Activated naive CD8-positive, alpha-beta T cell treated with anti-CD3 and anti-CD28 coated beads, Interleukin-2, amount 10 ng/mL, durations not matched to agents 7 days and 5 days (primary cell): ENCODE data around the gene SLFN14. TPM values are rescaled to one million over a fixed set of nuclear protein-coding genes. Genes with fewer than 3 reads are reported as not detected.
A peak's percentile ranks its signal among the peaks of the same experiment; 100 is the strongest.

Experiments used
- ATAC-seq: fragments of 150-1000 bp; cut with Tn5 transposase; one replicate; pipeline ENCODE4 v1.10.0; 2021; ENCODE audit warnings: low read depth, moderate library complexity
- POLR2A ChIA-PET: fragments of 350-600 bp; sonication (Branson Sonifier 250); formaldehyde crosslinking; loops from one replicate; lab custom pipeline; 2021; ENCODE audit warnings: antibody characterized with exemption; lab: Charles Lee
- DNase-seq: peaks from one replicate; pipeline ENCODE4 v3.0.0; 2021
- H3K27ac Mint-ChIP-seq: one replicate; pipeline ENCODE4 v1.8.0; 2022; ENCODE audit warnings: mild to moderate bottlenecking, mixed read lengths
- H3K27me3 Mint-ChIP-seq: one replicate; pipeline ENCODE4 v1.8.0; 2022; ENCODE audit warnings: mild to moderate bottlenecking, moderate library complexity, mixed read lengths
- H3K36me3 Mint-ChIP-seq: one replicate; pipeline ENCODE4 v1.8.0; 2021; ENCODE audit warnings: mild to moderate bottlenecking, mixed read lengths
- H3K4me1 Mint-ChIP-seq: one replicate; pipeline ENCODE4 v1.8.0; 2021; ENCODE audit warnings: mixed read lengths
- H3K4me3 Mint-ChIP-seq: one replicate; pipeline ENCODE4 v1.8.0; 2022; ENCODE audit warnings: mild to moderate bottlenecking, moderate library complexity, mixed read lengths
- H3K9me3 Mint-ChIP-seq: one replicate; pipeline ENCODE4 v1.8.0; 2021; ENCODE audit warnings: mixed read lengths
- total RNA-seq, 2 experiments: library from RNA; stranded (reverse); gene quantifications; one replicate each; pipeline ENCODE4 v1.2.3, GENCODE V29; 2021

Gene SLFN14
- total RNA-seq, 2 experiments from 2014 or later = not detected

DNA sequence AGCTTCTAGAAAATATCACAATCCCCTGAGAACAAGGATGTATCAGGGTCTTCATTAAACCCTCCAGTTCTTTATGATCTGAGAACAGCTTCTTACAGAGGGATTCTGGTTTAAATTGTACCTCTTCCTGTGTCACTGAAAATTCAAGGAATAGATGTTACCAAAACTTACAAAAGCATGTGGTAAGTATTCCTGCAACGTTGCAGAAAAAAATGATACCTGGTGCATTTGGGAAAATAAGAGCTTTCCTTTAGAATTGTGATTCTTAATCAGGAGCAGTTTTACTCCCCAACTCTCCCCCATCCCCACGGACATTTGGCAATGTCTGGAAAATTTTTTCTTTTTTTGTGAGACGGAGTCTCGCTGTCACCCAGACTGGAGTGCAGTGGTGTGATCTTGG is 7.3 kb downstream of the SLFN14 start:
- H3K4me3 Mint-ChIP-seq = no peak overlapping the region
- no peak for ATAC-seq
- H3K27me3 Mint-ChIP-seq = peaks cover 9% of the 10 kb centered on the region
- H3K9me3 Mint-ChIP-seq = no peaks in the 10 kb centered on the region
- no peak overlapping the region for H3K27ac Mint-ChIP-seq
- no peaks in the 10 kb centered on the region for H3K4me1 Mint-ChIP-seq
- no peak for DNase-seq
- POLR2A ChIA-PET = no interaction called here
- no peaks in the 10 kb centered on the region for H3K36me3 Mint-ChIP-seq

DNA sequence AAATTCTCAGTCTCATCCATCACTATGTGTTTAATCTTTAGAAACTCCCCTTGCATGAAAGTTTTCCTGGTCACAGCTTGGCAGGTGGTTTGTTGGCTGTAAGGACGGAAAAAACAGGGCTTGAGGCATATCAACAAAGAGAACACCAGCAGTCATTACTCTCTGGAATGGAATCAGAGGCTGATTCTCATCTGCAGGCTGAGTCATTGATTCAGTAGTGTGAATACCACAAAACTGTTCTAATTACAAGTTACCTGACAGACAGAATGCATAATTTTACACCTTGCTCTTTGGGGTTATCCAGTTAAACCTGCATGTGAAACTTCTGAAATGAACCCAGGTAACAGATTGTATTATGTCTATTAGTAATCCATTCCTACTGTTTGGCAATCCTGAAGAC is 11.6 kb downstream of the SLFN14 start:
- H3K27ac Mint-ChIP-seq = no peak overlapping the region

DNA sequence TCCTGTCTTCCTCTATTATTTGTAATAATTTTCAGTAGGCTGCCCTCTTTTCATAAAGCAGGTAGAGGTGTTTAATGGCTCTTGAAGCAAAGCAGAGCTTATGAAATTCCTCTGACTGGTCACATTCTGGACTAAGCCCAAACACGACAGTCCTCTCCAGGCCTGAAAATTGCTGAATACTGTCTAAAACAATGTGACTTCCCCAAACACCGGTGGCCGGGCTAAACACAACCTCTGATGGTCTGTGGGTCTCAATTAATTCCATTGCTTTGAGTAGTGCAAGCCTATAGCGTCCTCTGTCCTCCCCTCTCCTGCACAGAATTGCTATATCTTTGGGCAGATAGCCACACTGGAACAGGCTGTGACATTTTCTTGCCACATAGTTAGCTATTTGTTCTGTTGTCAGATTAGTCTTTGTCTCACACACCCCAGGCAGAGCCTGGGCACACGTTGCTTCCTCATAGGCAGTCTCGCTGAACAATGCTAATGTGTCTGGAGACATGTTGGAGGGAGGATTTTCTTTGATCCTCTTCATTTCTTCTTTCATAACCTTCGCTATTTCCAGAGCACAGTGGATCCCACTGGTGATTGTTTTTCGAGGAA is 12.3 kb downstream of the SLFN14 start:
- Mint-ChIP-seq H3K4me3 (no peak overlapping the region), H3K9me3 (no peaks in the 10 kb centered on the region), H3K27me3 (no peaks in the 10 kb centered on the region), H3K4me1 (peaks cover 16% of the 10 kb centered on the region), H3K27ac (no peak overlapping the region), H3K36me3 (peaks cover 6% of the 10 kb centered on the region)
- no peak for ATAC-seq
- POLR2A ChIA-PET = interaction anchor here (0.5 to 1.3 kb wide), 2 partner anchors 15 to 235 kb away, joined by 3 read pairs; no protein-coding TSS in a partner anchor
- DNase-seq = no peak

More for the DNA sequence above, 11.6 kb downstream of the SLFN14 start:
- H3K9me3 Mint-ChIP-seq = no peaks in the 10 kb centered on the region
- POLR2A ChIA-PET = interaction anchor here (0.7 kb wide), 1 partner anchor 11 kb away, joined by 3 read pairs; the partner anchor contains the start of gene SLFN12L
- no peak overlapping the region for H3K4me3 Mint-ChIP-seq
- ATAC-seq = no peak
- H3K27me3 Mint-ChIP-seq = no peaks in the 10 kb centered on the region
- DNase-seq = no peak
- peaks cover 5% of the 10 kb centered on the region for H3K36me3 Mint-ChIP-seq
- peaks cover 11% of the 10 kb centered on the region for H3K4me1 Mint-ChIP-seq

DNA sequence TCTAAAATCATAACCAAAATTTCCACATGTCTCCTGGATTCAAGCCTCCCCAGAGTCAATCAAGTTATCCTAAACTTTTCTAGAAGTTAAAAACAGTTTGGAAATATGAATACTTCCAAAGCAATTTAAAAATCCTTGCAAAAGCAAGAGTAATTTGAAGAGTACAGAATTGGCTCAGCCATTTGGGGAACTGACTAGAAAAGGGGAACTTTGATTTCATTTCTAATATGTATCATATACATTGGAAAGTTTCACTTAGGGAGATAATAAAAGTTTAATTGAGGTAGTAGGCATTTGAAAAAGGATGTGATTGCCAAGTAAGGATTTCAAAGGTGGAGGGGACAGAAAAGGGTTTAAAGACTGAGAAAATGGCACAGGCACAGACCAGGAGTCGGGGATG is 14.1 kb downstream of the SLFN14 start:
- H3K27ac Mint-ChIP-seq = no peak overlapping the region
- no peak for DNase-seq
- no peaks in the 10 kb centered on the region for H3K9me3 Mint-ChIP-seq
- peaks cover 24% of the 10 kb centered on the region for H3K4me1 Mint-ChIP-seq
- peaks cover 7% of the 10 kb centered on the region for H3K36me3 Mint-ChIP-seq
- ATAC-seq = no peak
- POLR2A ChIA-PET = no interaction called here
- no peaks in the 10 kb centered on the region for H3K27me3 Mint-ChIP-seq
- no peak overlapping the region for H3K4me3 Mint-ChIP-seq

DNA sequence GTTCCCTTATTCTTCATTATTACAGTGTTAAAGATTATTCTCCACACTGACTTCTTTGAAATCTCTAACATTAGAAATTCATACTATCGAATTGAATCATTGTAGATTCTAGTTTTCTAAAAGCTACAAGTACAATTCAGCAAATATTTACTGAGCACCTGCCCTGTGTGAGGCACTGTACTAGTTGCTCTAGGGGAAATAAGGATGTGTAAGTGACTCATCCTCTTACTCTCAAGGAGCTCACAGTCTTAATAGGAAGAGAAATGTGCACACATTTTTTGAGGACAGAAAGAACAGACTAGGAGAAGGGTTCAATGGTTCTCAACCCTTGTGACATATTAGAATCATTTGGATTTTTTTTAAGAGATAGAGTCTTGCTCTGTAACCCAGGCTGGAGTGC is 15.5 kb downstream of the SLFN14 start:
- Mint-ChIP-seq H3K9me3 (no peaks in the 10 kb centered on the region), H3K27me3 (no peaks in the 10 kb centered on the region), H3K4me3 (no peak overlapping the region), H3K27ac (no peak overlapping the region), H3K36me3 (peaks cover 7% of the 10 kb centered on the region), H3K4me1 (peaks cover 34% of the 10 kb centered on the region)
- no peak for DNase-seq
- POLR2A ChIA-PET = interaction anchor here (0.7 to 0.9 kb wide), 2 partner anchors 9 to 41 kb away, joined by 3 read pairs; no protein-coding TSS in a partner anchor
- no peak for ATAC-seq

DNA sequence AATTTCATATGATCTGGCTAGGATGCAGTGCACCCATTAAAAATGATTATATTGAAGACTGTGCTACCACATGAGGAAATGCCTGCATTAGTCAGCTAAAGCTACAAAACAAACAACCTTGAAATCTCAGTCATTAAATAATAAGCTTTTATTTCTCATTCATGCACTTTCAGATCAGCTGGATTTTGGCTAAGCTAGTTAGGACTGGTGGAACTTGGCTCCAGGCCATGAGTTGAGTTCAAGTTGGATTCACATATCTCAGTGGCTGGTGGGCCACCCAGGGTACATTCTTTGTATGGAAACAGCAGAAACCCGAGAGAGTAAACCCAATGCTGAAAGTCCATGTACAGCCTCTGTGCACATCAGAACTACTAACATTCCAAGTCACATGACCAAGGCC is 16.8 kb downstream of the SLFN14 start:
- Mint-ChIP-seq H3K27me3 (no peaks in the 10 kb centered on the region), H3K36me3 (peaks cover 7% of the 10 kb centered on the region), H3K9me3 (no peaks in the 10 kb centered on the region), H3K27ac (no peak overlapping the region), H3K4me1 (peaks cover 46% of the 10 kb centered on the region), H3K4me3 (no peak overlapping the region)
- DNase-seq (no peak), ATAC-seq (no peak)
- POLR2A ChIA-PET = no interaction called here

DNA sequence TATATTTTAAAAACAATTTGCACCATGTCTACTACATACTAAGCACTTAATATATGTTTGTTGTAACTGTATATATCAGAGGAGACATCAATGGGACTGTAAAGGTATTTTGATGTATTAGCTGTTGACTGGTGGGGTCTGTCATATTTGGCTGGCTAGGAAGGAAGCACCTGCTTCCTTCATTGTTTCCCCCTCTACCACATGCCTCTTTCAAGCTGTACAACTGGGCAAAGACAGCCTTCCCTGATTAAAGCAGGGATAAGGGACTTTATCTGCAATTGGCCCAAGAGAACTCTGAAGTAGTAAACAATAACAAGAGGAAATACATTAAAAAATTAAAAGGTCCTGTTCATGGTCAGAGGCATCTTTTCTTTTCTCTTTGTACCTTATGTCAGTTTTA is 17.6 kb downstream of the SLFN14 start:
- Mint-ChIP-seq H3K27me3 (no peaks in the 10 kb centered on the region), H3K4me3 (peak overlapping the region; percentile 6), H3K9me3 (no peaks in the 10 kb centered on the region), H3K36me3 (peaks cover 7% of the 10 kb centered on the region), H3K27ac (no peak overlapping the region), H3K4me1 (peaks cover 54% of the 10 kb centered on the region)
- no peak for DNase-seq
- POLR2A ChIA-PET = interaction anchor here (1.0 to 1.7 kb wide), 2 partner anchors 36 to 266 kb away, joined by 4 to 10 read pairs; partner anchors contain the start of genes PEX12 and TAF15
- no peak for ATAC-seq

DNA sequence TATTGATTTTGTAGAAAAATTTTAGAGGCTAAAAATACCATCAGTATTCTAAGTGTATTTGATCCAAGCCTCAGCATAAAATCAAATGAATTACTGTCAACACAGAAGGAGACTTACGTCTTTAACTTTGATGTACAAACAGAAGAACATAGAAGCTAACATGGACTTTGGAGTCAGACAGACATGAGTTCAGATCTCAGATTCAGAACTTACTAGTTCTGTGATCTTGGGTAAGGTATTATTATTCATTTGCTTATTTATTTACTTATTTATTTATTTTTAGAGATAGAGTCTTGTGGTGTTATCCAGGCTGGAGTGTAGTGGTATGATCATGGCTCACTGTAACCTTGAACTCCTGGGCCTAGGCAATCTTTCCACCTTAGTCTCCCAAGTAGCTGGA is 19.2 kb downstream of the SLFN14 start:
- H3K27ac Mint-ChIP-seq = peak overlapping the region; percentile 99
- peaks cover 15% of the 10 kb centered on the region for H3K36me3 Mint-ChIP-seq
- no peaks in the 10 kb centered on the region for H3K9me3 Mint-ChIP-seq
- no peaks in the 10 kb centered on the region for H3K27me3 Mint-ChIP-seq
- DNase-seq (no peak), ATAC-seq (no peak)
- POLR2A ChIA-PET = interaction anchor here (1.3 to 2.6 kb wide), 3 partner anchors 37 to 400 kb away, joined by 3 to 10 read pairs (median 6); partner anchors contain the start of genes PEX12 and SLFN5
- peaks cover 51% of the 10 kb centered on the region for H3K4me1 Mint-ChIP-seq
- H3K4me3 Mint-ChIP-seq = peak overlapping the region; percentile 94

DNA sequence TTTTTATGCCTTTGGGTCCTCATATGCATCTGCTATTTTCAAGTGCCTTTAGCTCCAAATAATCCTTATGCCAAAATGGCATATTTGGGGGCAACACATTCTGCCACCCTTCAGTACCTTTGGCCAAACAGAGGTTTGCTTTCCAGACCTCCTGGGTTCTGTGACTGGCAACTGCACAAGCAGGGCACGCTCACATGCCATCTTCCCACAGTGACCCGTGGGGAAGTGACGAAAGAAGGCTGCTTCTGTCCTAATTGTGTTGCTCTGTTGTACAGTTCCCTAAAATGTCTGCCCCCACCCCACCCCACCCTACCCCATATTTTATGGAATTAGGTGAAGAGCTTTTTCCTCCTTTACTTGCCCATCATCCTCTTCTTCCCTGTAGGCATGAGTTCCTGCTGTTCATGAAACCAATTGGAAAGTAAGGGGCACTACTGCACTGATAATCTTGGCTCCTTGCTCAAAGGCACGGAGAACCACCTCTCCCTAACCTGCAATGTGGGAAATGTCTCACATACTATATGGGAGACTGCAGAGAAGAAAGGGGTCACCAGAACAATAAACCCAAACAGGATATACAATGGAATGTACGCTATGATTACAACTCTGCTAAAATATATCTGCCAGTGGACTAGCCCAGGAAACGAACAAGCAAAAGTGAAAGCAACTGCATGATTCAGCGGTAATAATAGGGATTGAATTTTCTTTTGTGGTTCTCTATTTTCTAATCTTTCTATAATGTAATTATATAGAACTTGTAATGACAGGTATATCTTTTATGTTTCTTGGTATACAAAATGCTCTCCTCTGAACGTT is 19.8 kb downstream of the SLFN14 start:
- ATAC-seq (peak; percentile 30), DNase-seq (peak; percentile 46)
- peak overlapping the region; percentile 94 for H3K4me3 Mint-ChIP-seq
- H3K36me3 Mint-ChIP-seq = peaks cover 20% of the 10 kb centered on the region
- H3K9me3 Mint-ChIP-seq = no peaks in the 10 kb centered on the region
- POLR2A ChIA-PET = interaction anchor here (1.0 to 2.6 kb wide), 5 partner anchors 38 to 399 kb away, joined by 3 to 10 read pairs (median 5); partner anchors contain the start of genes PEX12 and SLFN5
- peaks cover 51% of the 10 kb centered on the region for H3K4me1 Mint-ChIP-seq
- no peaks in the 10 kb centered on the region for H3K27me3 Mint-ChIP-seq
- peak overlapping the region; percentile 99 for H3K27ac Mint-ChIP-seq

DNA sequence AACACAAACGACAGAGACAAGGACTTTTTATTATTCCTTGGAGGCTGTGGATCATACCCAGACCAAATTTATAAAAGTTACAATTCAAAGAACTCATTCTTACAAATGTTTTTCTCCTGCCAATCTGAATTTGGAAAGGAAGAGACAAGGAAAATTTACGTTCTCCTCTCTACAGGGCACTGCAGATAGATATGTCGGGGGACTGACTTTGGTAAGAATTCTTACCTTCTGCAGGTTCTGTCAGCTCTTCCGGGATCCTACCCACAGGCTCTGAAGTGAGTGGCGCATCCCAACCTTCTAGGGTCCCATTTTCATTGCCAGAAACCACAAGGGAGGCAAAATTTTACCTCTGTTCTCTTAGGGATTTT is 21.0 kb downstream of the SLFN14 start:
- Mint-ChIP-seq H3K9me3 (no peaks in the 10 kb centered on the region), H3K27me3 (no peaks in the 10 kb centered on the region), H3K27ac (peak overlapping the region; percentile 99), H3K4me1 (peaks cover 49% of the 10 kb centered on the region), H3K4me3 (peak overlapping the region; percentile 94), H3K36me3 (peaks cover 26% of the 10 kb centered on the region)
- ATAC-seq (no peak), DNase-seq (no peak)
- POLR2A ChIA-PET = interaction anchor here (0.7 to 7.2 kb wide), 9 partner anchors 17 to 369 kb away, joined by 3 to 172 read pairs (median 7); partner anchors contain the start of genes PEX12 and SLFN5

DNA sequence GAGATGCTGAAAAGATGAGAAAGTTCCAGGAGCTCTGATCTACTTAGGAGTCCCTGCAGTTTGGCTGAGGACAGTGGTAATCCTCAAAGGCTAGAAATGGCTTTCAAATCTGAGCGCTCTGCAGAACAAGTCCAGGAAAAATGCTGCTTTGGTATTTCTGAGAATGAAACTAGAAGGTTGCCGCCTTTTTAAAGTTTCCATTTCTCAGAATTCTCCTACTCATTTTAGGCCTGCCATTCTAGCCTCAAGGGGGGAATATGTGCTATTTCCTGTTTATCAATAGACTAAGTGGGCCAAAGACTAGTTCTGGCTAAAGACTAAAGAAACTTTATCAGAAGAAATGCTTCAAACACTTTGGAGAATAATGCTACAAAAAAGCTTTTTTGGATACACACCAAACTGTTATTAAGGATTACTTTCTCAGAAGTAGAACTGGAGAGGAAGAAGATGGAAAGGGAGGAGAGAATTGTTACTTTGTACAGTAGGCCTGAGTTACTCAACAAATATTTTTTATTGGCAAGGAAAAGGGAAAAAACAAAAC is 22.9 kb downstream of the SLFN14 start, which contains the start of gene SLFN12L:
TSS of gene SLFN12L (minus strand) at position 78 of the 541 bp plus-strand sequence. CDS start 15,314 bp downstream, outside the sequence.
- peak; percentile 70 for ATAC-seq
- Mint-ChIP-seq H3K4me1 (peaks cover 44% of the 10 kb centered on the region), H3K9me3 (no peaks in the 10 kb centered on the region)

DNA sequence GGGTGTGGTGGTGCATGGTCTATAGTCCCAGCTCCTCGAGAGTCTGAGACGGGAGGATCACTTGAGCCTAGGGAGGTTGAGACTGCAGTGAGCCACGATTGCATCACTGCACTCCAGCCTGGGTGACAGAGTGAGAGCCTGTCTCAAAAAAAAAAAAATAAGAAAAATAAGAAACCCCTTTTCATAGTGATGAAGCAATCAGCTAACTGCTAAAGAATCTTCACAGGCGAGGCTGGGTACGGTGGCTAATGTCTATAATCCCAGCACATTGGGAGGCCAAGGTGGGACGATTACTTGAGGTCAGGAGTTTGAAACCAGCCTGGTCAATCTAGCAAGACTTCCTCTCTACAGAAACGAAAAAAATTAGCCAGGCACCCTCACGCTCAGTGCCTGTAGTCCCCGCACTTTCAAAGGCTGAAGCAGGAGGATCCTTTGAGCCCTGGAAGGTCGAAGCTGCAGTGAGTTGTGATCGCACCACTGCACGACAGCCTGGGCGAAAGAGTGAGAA is 23.9 kb downstream of the SLFN14 start:
- DNase-seq (no peak), ATAC-seq (peak; percentile 6)
- POLR2A ChIA-PET = interaction anchor here (0.6 to 7.2 kb wide), 17 partner anchors 14 to 397 kb away, joined by 3 to 172 read pairs (median 9); partner anchors contain the start of genes AP2B1, PEX12, SLFN11 and SLFN13
- H3K9me3 Mint-ChIP-seq = no peaks in the 10 kb centered on the region
- H3K36me3 Mint-ChIP-seq = peaks cover 42% of the 10 kb centered on the region
- peak overlapping the region; percentile 99 for H3K27ac Mint-ChIP-seq
- peaks cover 49% of the 10 kb centered on the region for H3K4me1 Mint-ChIP-seq
- H3K4me3 Mint-ChIP-seq = peak overlapping the region; percentile 94
- no peaks in the 10 kb centered on the region for H3K27me3 Mint-ChIP-seq

More for the DNA sequence above, 22.9 kb downstream of the SLFN14 start, which contains the start of gene SLFN12L:
- Mint-ChIP-seq H3K27ac (peak within 1 kb of the TSS; percentile 99), H3K36me3 (peaks cover 35% of the 10 kb centered on the region), H3K4me3 (peak within 1 kb of the TSS; percentile 94), H3K27me3 (no peaks in the 10 kb centered on the region)
- DNase-seq = no peak
- POLR2A ChIA-PET = interaction anchor here (0.6 to 7.2 kb wide), 18 partner anchors 11 to 418 kb away, joined by 3 to 172 read pairs (median 5); partner anchors contain the start of genes AP2B1, PEX12, RAD51D and SLFN11
